Measurements from ENCODE around the gene NCOA3. TPM values are rescaled to one million over a fixed set of nuclear protein-coding genes. Genes with fewer than 3 reads are reported as not detected.

The NCOA3 gene
- total RNA-seq, result 10 to 100 TPM; 22.8 to 28.8 (median 24.7) TPM
- long read RNA-seq, donor 1, full-length matches to known transcripts, result 1 of 8 reads
- long read RNA-seq, donor 1, partial matches to known transcripts, result 3 of 8 reads
- long read RNA-seq, donor 1, other reads (novel, unspliced or antisense), result 4 of 8 reads
- long read RNA-seq, donor 2, partial matches to known transcripts, result 2 of 2 reads
- long read RNA-seq, donor 2, other reads (novel, unspliced or antisense), result 0 of 2 reads

DNA sequence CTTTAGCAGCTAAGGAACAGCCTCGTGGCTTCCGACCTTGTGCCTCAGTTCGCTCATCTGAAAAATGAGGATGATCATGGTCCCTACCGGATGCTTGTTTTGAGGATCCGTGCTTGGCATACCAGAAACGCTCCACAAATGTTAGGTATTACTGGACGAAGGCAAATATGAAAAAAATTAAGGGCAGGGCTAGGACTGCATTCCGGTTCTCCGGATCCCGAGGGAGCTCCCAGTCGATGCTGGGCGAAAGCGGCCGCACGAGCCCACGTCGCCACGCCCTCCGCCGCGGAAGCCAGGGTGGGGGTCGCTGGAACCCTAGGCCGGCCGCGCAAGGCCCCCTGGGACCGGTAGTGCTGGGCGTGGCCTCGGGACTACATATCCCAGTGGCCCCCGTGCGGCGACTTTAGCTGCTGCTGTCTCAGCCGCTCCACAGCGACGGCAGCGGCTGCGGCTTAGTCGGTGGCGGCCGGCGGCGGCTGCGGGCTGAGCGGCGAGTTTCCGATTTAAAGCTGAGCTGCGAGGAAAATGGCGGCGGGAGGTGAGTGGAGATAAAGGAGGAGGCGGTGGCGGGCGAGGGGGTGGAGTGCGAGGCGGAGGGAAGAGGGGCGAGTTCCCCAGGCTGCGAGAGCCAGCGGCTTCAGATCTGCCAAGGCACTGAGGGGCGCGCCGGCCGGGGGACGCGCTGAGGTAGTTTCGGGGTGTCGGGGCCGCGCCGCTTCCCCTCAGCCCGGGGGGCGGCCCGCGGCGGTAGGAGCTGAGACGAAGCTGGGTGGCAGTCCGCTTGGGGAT, at the start of gene NCOA3:
NCOA3 (plus strand) TSS at position 406 of the 789 bp plus-strand sequence. CDS start 120,361 bp downstream, outside the sequence.
- Histone ChIP-seq H3K4me3 (peak within 1 kb of the TSS; percentile 97), H3K9me3 (no peaks in the 10 kb centered on the region), H3K4me1 (ENCODE audit: low read depth) (peaks cover 12% of the 10 kb centered on the region), H3K36me3 (ENCODE audit: low read depth) (no peaks in the 10 kb centered on the region)
- TF ChIP-seq, protein P1, sequence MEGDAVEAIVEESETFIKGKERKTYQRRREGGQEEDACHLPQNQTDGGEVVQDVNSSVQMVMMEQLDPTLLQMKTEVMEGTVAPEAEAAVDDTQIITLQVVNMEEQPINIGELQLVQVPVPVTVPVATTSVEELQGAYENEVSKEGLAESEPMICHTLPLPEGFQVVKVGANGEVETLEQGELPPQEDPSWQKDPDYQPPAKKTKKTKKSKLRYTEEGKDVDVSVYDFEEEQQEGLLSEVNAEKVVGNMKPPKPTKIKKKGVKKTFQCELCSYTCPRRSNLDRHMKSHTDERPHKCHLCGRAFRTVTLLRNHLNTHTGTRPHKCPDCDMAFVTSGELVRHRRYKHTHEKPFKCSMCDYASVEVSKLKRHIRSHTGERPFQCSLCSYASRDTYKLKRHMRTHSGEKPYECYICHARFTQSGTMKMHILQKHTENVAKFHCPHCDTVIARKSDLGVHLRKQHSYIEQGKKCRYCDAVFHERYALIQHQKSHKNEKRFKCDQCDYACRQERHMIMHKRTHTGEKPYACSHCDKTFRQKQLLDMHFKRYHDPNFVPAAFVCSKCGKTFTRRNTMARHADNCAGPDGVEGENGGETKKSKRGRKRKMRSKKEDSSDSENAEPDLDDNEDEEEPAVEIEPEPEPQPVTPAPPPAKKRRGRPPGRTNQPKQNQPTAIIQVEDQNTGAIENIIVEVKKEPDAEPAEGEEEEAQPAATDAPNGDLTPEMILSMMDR (IDR thresholded peaks at IDR 0.05), result peak; percentile 66
- intact Hi-C loops (cut with DNase I, micrococcal nuclease), result no loop called here
- DNase-seq, result peak; percentile 96 to 98 (median 97)
- ATAC-seq, result peak; percentile 95

DNA sequence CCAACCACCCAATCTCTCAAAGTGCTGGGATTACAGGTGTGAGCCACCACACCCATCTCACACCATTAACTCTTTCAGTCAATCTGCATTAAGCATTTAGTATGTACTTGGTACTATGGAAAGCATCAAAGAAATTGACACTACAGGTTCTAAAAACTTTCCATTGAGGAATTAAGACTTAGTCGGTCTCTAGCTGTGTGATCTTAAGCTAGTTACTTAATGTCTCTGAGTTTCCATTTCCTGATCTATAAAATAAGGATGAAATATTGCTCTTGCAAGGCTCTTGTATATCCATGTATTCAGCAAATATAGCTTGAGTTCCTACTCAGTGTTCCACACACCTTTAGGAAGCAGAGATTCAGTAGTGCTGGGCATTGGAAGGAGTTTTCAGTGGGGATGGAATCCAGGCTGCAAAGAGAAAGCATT, 48.9 kb upstream of the NCOA3 start:
- intact Hi-C loops (cut with DNase I, micrococcal nuclease), result no loop called here
- no peak for ATAC-seq
- no peaks in the 10 kb centered on the region for H3K36me3 ChIP-seq (ENCODE audit: low read depth)
- no peaks in the 10 kb centered on the region for H3K4me1 ChIP-seq (ENCODE audit: low read depth)
- no peak overlapping the region for H3K4me3 ChIP-seq
- no peak for DNase-seq
- TF ChIP-seq, protein P1 (IDR thresholded peaks at IDR 0.05), result no peak
- H3K9me3 ChIP-seq, result no peaks in the 10 kb centered on the region

DNA sequence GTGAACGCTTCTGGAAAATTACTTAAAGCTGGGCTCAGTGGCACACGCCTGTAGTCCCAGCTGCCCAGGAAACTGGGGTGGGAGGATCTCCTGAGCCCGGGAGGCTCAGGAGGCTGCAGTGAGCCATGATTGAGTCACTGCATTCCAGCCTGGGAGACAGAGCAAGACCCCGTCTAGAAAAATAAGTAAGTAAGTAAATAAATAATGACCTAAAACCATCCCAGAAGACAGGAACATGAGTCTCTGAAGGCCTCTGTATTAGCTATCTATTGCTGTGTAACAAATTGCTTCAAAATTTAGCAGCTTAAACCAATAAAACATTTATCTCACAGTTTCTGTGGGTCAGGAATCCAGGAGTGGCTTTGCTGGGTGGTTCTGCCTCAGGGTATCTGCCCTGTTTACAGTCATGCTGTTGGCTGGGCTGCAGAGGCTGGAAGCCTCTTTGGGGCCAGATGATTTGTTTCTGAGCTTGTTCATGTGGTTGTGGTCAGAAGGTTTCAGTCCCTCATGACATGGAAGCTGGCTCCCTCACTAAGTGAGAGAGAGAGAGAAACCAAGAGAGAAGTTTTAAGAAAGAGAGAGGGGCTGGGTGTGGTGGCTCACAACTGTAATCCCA, 48.4 kb upstream of the NCOA3 start:
- H3K36me3 ChIP-seq (ENCODE audit: low read depth), result no peaks in the 10 kb centered on the region
- H3K9me3 ChIP-seq, result no peaks in the 10 kb centered on the region
- DNase-seq, result peak in 1 of 3 donors; percentile 18
- intact Hi-C loops (cut with DNase I, micrococcal nuclease), result no loop called here
- H3K4me3 ChIP-seq, result no peak overlapping the region
- ATAC-seq, result peak; percentile 64
- TF ChIP-seq, protein P1 (IDR thresholded peaks at IDR 0.05), result no peak
- no peaks in the 10 kb centered on the region for H3K4me1 ChIP-seq (ENCODE audit: low read depth)

GRCh38 chr20:47454298-47455132, 47.2 kb upstream of the NCOA3 start:
- Histone ChIP-seq H3K9me3 (no peaks in the 10 kb centered on the region), H3K4me1 (ENCODE audit: low read depth) (no peaks in the 10 kb centered on the region), H3K4me3 (no peak overlapping the region), H3K36me3 (ENCODE audit: low read depth) (no peaks in the 10 kb centered on the region)
- intact Hi-C loops (cut with DNase I, micrococcal nuclease), result no loop called here
- DNase-seq, result no peak
- no peak for ATAC-seq
- TF ChIP-seq, protein P1 (IDR thresholded peaks at IDR 0.05), result no peak

Data from mucosa of descending colon (tissue), 3 donors.